ENCODE results near the gene TSHR.

GRCh38 chr14:80933282-80933681, 22.1 kb upstream of the TSHR start:
- no peak for TF ChIP-seq POLR2AphosphoS5 (IDR thresholded peaks at IDR 0.05)
- TF ChIP-seq, protein P1, sequence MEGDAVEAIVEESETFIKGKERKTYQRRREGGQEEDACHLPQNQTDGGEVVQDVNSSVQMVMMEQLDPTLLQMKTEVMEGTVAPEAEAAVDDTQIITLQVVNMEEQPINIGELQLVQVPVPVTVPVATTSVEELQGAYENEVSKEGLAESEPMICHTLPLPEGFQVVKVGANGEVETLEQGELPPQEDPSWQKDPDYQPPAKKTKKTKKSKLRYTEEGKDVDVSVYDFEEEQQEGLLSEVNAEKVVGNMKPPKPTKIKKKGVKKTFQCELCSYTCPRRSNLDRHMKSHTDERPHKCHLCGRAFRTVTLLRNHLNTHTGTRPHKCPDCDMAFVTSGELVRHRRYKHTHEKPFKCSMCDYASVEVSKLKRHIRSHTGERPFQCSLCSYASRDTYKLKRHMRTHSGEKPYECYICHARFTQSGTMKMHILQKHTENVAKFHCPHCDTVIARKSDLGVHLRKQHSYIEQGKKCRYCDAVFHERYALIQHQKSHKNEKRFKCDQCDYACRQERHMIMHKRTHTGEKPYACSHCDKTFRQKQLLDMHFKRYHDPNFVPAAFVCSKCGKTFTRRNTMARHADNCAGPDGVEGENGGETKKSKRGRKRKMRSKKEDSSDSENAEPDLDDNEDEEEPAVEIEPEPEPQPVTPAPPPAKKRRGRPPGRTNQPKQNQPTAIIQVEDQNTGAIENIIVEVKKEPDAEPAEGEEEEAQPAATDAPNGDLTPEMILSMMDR (IDR thresholded peaks at IDR 0.05): no peak
